GM21619 (cell line): Measurements from ENCODE around the gene ST3GAL3.
"Not testable (repeated sequence)": the region's sequence is repeated elsewhere in the genome, so short reads cannot be mapped to it uniquely, and the experiment has no call there.

ENCODE experiments used
- ATAC-seq: cut with Tn5 transposase; IDR thresholded peaks from one replicate; pipeline ENCODE4 v1.9.1; 2021; ENCODE audit not compliant: unreplicated experiment

Gene ST3GAL3

DNA sequence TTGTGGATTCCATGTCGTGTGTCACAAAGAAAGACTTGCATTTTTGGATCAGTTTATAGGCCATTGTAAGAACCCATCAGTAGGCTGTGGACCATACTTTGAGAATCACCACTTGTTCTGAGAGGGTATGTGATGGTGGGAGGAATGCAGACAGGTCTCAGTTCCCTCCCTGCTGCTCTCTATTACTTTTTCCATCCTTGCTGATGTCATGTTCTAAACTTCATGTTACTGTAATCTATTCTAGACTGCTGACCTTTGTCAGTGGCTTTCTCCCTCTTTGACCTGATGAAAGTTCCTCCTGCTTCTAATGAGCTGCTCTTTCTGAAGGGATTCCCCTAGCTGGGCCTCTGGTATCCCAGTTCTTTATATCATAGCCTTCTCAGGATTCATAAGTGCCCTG, 46.1 kb downstream of the ST3GAL3 start:
- no peak for ATAC-seq

- no peak for ATAC-seq
These were observed 47.6 kb downstream of the ST3GAL3 start for GRCh38 chr1:43754892-43755291.

DNA sequence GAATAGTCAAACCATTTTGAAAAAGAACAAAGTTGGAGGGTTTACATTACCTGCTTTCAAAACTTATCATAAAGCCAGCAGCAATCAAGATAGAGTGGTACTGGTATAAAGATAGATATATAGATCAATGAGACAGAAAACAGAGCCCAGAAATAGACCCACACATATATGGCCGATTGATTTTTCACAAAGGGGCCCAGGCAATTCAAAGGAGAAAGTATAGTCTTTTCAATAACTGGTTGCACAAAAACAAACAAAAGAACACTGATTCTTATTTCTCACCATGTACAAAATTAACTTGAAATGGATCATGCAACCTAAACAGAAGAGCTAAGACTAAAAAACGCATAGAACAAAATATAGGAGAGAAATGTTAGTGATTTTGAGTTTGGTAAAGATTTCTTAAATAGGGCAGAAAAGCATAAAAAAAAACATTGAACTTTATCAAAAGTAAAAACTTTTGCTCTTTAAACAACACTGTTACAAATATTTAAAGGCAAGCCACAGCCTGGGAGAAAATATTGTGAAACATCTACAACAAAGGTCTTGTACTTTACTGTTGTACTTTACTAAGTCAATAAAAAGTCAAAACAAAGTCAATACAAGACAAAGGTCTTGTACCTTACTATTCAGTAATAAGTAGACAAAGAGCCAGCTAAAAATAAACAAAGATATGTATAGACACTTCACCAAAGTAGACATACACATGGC, 50.2 kb downstream of the ST3GAL3 start:
- no peak for ATAC-seq

DNA sequence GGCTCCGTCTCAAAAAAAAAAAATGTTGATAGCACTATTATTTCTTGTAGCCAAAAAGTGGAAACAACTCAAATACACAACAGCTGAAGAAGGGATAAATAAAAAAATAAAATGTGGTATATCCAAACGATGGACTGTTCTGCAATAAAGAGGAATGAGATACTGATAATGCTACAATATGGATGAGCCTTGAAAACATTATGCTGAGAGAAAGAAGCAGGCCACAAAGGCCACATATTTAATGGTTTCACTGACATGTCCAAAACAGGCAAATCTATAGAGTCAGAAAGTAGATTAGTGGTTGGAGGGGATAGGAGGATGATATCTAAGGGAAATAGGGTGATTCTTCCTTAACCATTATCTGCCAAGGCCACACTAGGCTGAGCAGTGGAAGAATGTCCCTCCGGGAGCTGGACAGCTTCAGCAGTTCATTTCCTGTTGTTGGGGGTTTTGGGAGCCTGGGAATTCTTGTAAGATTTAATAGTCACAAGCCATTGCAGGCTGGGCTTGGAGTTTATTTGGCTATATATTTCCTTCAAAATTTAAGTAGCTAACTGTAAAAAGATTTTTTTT, 53.5 kb downstream of the ST3GAL3 start:
- no peak for ATAC-seq

GRCh38 chr1:43763497-43763973, 56.2 kb downstream of the ST3GAL3 start:
- peak; percentile 58 for ATAC-seq

- no peak for ATAC-seq
These were observed 57.2 kb downstream of the ST3GAL3 start for GRCh38 chr1:43764581-43764980.

- ATAC-seq: no peak
These were observed 58.9 kb downstream of the ST3GAL3 start for GRCh38 chr1:43766086-43766784.

GRCh38 chr1:43766818-43767525, 59.6 kb downstream of the ST3GAL3 start:
- no peak for ATAC-seq

- no peak for ATAC-seq
These were observed 60.8 kb downstream of the ST3GAL3 start for GRCh38 chr1:43768168-43768567.

GRCh38 chr1:43769350-43769908, 62.1 kb downstream of the ST3GAL3 start:
- no peak for ATAC-seq

DNA sequence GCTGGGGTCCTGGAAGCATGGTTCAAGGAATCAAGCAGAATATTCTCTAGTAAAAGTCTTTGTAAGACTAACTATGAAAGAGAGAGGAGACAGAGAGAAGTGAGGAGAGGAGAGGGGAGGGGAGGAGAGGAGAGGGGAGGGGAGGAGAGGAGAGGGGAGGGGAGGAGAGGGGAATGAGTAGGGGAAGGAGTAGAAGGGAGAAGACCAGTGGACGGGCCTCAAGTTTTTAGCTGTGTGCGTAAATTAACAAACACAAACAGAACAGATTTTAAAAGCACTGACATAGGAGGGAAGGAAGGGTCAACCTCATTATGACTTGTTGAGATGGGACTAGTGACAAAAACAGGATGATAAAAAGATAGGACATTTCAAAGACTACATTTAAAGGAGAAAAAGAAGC, 62.8 kb downstream of the ST3GAL3 start:
- no peak for ATAC-seq

DNA sequence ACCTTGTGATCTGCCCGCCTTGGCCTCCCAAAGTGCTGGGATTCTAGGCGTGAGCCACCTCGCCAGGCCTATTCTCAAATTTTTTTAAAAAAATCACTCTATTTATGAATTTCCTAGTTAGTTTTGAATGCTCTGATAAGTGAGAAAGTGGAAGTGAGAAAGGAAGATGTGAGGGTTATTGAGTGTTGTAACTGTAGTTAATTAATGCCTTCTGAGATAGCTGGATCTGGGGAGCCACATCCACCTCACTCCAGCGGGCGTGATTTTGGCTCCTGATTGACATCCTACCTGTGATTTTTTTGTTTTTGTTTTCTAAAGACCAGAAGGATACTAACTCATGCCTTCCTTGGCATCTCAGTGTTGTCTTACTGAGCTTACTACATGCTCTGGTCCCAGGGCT, 65.6 kb downstream of the ST3GAL3 start:
- ATAC-seq: no peak

DNA sequence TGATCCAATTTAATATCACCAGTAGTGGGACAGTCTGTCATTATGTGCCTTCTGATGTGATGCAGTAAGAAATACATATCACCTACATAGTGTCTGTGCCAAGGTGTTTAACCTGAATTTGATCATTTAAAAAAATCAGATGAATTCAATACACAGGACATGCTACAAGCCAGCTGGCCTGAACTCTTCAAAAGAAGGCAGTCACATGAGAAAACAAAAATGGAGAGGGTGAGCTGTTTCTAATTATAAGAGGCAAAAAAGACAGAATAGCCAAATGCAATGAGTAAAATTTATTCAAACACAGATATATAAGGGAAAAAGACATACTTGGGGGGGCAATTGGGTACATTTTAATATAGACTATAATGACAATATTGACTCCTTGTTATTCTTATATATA, 66.5 kb downstream of the ST3GAL3 start:
- no peak for ATAC-seq

- no peak for ATAC-seq
These were observed 67.0 kb downstream of the ST3GAL3 start for GRCh38 chr1:43774359-43774758.

GRCh38 chr1:43776043-43776761, 68.9 kb downstream of the ST3GAL3 start:
- no peak for ATAC-seq

GRCh38 chr1:43777916-43778315, 70.6 kb downstream of the ST3GAL3 start:
- ATAC-seq: not testable (repeated sequence)

DNA sequence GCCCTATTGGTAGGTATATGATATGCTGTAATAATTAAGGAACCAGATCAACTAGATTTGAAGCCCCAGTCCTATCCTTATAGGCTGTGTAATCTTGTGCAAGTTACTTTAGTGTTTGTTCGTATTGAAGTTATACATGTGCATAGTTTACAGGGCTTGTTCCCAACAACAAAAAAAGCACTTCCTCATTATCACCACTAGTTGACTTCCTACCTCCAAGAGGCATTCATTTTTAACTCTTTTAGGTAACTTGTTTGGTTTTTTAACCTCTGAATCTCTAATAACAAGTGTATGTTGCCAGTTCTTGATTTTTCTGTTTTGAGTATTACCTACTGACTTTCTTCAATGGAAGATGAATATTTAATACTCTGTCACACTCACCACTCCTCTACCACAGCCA, 71.9 kb downstream of the ST3GAL3 start:
- no peak for ATAC-seq

- no peak for ATAC-seq
These were observed 72.6 kb downstream of the ST3GAL3 start for GRCh38 chr1:43779805-43780403.

- no peak for ATAC-seq
These were observed 74.2 kb downstream of the ST3GAL3 start for GRCh38 chr1:43781574-43781973.

DNA sequence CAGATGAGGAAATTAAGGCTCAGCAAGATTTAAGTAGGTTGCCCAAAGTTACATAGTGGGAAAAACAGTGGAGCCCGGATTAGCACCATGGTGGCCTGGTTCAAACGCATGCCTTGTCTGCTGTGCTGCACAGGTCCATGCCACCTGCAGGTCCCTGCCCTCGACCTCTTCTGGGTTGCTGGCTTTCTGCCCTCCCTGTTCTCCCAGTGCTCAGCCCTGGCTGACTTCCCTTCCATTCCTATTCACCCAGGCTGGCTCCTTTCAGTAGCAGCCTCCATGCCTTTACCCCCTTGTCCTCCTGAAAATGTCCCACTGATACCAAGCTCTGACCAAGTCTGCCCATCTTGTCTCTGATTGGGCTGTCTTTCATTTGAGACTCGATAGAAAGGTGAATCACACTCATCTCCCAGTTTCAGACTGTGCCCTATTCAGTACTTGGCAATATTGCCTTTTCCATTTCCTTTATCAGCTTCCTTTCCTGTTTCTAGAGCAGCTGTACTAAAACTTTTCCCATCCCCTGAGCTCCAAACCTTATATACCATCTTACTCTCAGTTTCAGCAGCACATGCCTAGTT, 75.8 kb downstream of the ST3GAL3 start:
- no peak for ATAC-seq
